Testis (tissue), 2 donors: ENCODE results near the gene PRKN.

Experiments
- CTCF ChIP-seq, 3 experiments: fragments of 450-650 bp in 2 of 3; fragments of 200-600 bp in 1 of 3; sonication (generic) in 1 of 3; IDR thresholded peaks; one replicate each; pipeline ENCODE4 v1.5.1; 2016 to 2019; ENCODE audit warnings: antibody characterized with exemption in 3 of 3, mild to moderate bottlenecking in 2 of 3, moderate library complexity in 1 of 3
- POLR2A ChIP-seq: fragments of 450-650 bp; IDR thresholded peaks from one replicate; pipeline ENCODE4 v1.6.1; 2017; ENCODE audit warnings: antibody characterized with exemption, mild to moderate bottlenecking, moderate library complexity

GRCh38 chr6:161434921-161435747 is 1292.4 kb downstream of the PRKN start:
- TF ChIP-seq POLR2A (no peak), CTCF (IDR thresholded peaks at IDR 0.05) (no peak)
